ENCODE results near the gene RBSN.

DNA sequence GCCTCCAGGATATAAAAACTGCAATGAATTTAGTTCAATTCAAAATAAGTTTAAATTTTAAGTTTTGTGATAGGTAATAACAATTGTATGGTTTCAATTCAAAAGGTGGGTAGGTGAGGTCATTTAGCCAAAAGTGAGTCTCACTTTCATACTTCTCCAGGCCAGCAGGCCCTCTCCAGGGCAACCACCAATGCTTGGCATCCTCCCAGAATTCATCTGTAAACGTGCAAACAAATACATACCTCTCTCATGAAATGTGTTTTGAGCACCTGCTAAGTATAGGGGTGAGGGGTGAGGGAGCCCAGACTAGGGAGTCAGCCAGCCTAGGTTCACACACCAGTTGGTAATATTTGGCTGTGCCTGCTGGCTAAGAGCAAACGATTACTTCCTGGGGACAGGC is 22.0 kb upstream of the RBSN start:
- TF ChIP-seq, protein P1, sequence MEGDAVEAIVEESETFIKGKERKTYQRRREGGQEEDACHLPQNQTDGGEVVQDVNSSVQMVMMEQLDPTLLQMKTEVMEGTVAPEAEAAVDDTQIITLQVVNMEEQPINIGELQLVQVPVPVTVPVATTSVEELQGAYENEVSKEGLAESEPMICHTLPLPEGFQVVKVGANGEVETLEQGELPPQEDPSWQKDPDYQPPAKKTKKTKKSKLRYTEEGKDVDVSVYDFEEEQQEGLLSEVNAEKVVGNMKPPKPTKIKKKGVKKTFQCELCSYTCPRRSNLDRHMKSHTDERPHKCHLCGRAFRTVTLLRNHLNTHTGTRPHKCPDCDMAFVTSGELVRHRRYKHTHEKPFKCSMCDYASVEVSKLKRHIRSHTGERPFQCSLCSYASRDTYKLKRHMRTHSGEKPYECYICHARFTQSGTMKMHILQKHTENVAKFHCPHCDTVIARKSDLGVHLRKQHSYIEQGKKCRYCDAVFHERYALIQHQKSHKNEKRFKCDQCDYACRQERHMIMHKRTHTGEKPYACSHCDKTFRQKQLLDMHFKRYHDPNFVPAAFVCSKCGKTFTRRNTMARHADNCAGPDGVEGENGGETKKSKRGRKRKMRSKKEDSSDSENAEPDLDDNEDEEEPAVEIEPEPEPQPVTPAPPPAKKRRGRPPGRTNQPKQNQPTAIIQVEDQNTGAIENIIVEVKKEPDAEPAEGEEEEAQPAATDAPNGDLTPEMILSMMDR (conservative IDR thresholded peaks at IDR 0.05; ENCODE audit: low read depth, low read length) = no peak
- no peak for TF ChIP-seq MAZ (IDR thresholded peaks at IDR 0.05; ENCODE audit: borderline replicate concordance, low read depth, low read length)
- TF ChIP-seq CEBPB (IDR thresholded peaks at IDR 0.05; ENCODE audit: low read depth, low read length) = no peak
- TF ChIP-seq FOS (IDR thresholded peaks at IDR 0.05; ENCODE audit: low read depth, low read length) = no peak
- TF ChIP-seq RFX5 (IDR thresholded peaks at IDR 0.05; ENCODE audit: low read depth, low read length) = no peak
- TF ChIP-seq, protein P2, sequence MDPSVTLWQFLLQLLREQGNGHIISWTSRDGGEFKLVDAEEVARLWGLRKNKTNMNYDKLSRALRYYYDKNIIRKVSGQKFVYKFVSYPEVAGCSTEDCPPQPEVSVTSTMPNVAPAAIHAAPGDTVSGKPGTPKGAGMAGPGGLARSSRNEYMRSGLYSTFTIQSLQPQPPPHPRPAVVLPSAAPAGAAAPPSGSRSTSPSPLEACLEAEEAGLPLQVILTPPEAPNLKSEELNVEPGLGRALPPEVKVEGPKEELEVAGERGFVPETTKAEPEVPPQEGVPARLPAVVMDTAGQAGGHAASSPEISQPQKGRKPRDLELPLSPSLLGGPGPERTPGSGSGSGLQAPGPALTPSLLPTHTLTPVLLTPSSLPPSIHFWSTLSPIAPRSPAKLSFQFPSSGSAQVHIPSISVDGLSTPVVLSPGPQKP (IDR thresholded peaks at IDR 0.05; ENCODE audit: borderline replicate concordance, low read depth, low read length) = no peak
- TF ChIP-seq POLR2A (IDR thresholded peaks at IDR 0.05; ENCODE audit: low read depth, low read length) = no peak
- TF ChIP-seq RAD21 (IDR thresholded peaks at IDR 0.05; ENCODE audit: low read length) = no peak
- no peak for TF ChIP-seq SMC3 (IDR thresholded peaks at IDR 0.05; ENCODE audit: low read depth, low read length)
- TF ChIP-seq, protein P3, sequence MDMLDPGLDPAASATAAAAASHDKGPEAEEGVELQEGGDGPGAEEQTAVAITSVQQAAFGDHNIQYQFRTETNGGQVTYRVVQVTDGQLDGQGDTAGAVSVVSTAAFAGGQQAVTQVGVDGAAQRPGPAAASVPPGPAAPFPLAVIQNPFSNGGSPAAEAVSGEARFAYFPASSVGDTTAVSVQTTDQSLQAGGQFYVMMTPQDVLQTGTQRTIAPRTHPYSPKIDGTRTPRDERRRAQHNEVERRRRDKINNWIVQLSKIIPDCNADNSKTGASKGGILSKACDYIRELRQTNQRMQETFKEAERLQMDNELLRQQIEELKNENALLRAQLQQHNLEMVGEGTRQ (IDR thresholded peaks at IDR 0.05; ENCODE audit: low read depth, low read length) = no peak
- TF ChIP-seq BHLHE40 (IDR thresholded peaks at IDR 0.05; ENCODE audit: low read depth, low read length) = no peak
- no peak for TF ChIP-seq MXI1 (IDR thresholded peaks at IDR 0.05; ENCODE audit: borderline replicate concordance, low read depth, low read length)

All from IMR-90 (cell line).